HG02884 (cell line): ENCODE results near the gene LIPM.
A peak's percentile ranks its signal among the peaks of the same experiment; 100 is the strongest.
"Not testable (repeated sequence)": the region's sequence is repeated elsewhere in the genome, so short reads cannot be mapped to it uniquely, and the experiment has no call there.

Experiments used
- ATAC-seq: cut with Tn5 transposase; IDR thresholded peaks from one replicate; pipeline ENCODE4 v1.9.1; 2021; ENCODE audit warnings: mild to moderate bottlenecking, moderate library complexity; ENCODE audit not compliant: unreplicated experiment

Gene LIPM

DNA sequence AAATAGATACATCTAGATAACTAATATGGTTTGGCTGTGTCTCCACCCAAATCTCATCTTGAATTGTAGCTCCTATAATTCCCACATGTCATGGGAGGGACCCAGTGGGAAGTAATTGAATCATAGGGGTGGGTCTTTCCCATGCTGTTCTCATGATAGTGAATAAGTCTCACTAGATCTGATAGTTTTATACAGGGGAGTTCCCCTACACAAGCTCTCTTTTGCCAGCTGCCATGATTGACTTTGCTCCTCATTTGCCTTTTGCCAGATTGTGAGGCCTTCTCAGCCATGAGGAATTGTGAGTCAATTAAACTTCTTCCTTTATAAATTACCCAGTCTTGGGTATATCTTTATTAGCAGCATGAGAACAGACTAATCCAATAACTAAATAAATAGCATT is 35.1 kb downstream of the LIPM start:
- ATAC-seq, result not testable (repeated sequence)

DNA sequence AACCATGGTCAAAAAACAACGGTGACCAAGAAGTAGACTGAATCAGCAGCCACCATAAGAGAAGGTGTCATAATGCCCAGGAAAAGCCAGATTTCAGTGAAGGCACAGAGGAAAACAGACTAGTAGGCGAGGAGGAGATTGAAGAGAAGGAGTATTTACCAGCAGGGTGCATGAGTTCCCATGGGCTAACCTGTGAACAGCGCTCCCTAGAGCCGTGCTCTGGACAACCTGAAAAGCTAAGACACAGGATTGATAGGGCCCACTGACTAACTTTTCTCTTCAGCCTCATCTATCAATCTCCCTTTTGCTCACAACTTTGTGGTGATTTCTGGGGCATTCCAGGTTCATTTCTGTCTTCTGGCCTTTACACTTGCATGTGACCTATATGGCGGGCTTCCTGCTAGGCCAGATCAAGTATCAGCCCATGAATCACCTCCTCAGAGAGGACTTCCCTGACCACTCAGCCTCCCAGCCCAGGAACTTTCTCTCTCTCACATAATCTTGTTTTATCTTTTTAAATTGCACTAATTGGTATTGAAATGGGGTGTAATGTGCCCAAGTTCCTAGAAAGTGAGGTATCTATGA is 36.3 kb downstream of the LIPM start:
- ATAC-seq, result no peak

GRCh38 chr10:88840104-88840503 is 37.6 kb downstream of the LIPM start:
- no peak for ATAC-seq

DNA sequence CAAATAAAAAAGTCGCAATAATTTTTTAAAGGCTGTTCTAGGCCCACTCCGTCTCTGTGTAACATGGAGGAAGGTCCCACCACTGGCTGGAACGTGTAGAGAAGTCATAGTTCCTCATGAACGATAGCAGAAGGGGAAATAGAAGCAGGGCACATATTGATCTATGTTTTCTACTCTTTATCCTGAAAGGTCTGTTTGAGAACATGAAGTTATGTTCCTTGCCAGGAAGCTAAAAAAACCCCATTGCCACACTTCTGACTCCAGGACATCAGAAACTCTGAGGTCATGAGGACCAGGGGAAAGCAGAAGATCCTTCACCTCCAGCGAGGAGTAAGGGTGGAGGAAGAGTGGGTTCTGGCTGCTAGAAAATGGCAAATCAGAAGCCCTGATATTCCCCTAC is 38.4 kb downstream of the LIPM start:
- ATAC-seq, result no peak

- no peak for ATAC-seq
These were observed 39.0 kb downstream of the LIPM start for GRCh38 chr10:88841316-88842111.

DNA sequence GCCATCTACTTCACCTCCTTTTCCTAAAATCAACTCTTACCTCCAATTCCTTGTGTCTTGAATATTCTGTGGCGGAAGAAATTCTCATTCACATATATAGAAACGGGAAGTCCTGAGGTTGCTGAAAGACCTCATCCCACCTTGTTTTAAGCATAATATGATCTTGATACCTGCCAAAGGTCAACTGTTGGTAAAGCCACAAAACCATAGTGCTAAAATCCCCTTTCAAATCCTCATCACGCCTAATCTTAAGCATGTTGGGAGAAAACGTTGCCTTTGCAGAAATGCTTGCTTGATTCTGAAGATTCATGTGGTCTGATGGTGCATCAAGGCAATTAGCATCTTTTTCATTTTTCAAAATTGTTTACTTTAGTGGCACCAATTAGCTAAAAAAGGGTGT is 40.6 kb downstream of the LIPM start:
- no peak for ATAC-seq

DNA sequence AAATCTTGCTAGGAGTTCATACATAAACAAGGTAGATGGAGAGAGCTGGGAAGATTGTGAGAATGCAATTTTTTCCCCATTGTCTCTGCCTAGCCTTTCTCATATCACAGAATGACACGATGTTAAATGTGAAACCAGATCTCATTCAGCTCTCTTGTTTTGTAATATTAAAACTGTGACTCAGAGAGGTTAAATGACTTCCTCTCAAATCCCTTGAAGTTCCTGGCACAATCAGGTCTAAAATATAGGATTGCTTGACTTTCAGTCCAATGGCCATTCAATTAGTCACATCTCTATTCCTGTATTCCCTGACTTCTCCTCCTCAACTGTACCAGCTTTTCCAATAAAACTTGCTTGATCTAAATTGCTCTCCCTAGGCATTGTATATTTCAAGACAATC is 46.0 kb downstream of the LIPM start:
- ATAC-seq, result peak; percentile 47

- ATAC-seq, result no peak
These were observed 46.7 kb downstream of the LIPM start for GRCh38 chr10:88849234-88849633.

- ATAC-seq, result no peak
These were observed 48.2 kb downstream of the LIPM start for GRCh38 chr10:88850712-88851111.

GRCh38 chr10:88851706-88852105 is 49.2 kb downstream of the LIPM start, which contains the start of gene ANKRD22:
Gene ANKRD22 (minus strand): TSS chr10:88851844. CDS start chr10:88851607, 237 bp downstream.
- ATAC-seq, result no peak

DNA sequence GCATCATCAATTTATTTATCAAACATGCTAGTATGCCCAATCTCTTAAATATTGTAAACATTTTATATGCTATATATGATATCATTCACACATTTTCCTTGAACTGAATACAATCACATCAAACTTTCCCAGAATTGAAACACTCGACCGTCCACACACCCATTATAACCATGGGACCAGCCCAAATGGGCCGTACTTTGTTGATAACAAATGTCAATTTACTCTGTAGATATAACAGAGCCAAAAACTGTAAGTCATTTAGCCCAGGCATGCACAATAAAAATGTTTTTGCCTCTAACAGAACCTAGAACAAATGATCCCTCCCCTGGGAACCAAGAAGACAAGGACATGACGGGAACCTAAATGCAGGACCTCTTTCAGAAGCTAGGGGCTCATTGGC is 49.8 kb downstream of the LIPM start:
- no peak for ATAC-seq

- ATAC-seq, result no peak
These were observed 50.8 kb downstream of the LIPM start for GRCh38 chr10:88853155-88853881.

- no peak for ATAC-seq
These were observed 52.2 kb downstream of the LIPM start for GRCh38 chr10:88854684-88855083.

GRCh38 chr10:88857831-88858230 is 55.3 kb downstream of the LIPM start:
- ATAC-seq, result no peak

DNA sequence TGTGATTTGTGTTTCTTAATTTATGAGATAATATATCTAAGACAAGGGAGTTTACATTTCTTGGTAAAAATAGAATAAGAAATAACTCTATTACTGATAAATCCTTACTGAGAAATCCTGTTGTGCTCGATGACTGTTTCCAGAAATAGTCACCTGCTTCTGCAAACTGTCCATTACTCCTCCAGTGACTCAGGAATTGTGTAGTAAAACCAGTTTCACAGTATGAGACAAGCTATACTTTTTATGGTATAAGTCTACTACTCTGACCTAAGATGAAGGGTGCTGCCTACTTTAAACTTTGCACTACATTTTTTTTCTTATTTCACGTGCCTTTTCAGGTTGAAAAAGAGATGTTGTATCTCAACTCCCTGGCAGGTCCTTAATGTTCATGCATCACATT is 56.0 kb downstream of the LIPM start:
- no peak for ATAC-seq

GRCh38 chr10:88861036-88861435 is 58.5 kb downstream of the LIPM start:
- no peak for ATAC-seq

DNA sequence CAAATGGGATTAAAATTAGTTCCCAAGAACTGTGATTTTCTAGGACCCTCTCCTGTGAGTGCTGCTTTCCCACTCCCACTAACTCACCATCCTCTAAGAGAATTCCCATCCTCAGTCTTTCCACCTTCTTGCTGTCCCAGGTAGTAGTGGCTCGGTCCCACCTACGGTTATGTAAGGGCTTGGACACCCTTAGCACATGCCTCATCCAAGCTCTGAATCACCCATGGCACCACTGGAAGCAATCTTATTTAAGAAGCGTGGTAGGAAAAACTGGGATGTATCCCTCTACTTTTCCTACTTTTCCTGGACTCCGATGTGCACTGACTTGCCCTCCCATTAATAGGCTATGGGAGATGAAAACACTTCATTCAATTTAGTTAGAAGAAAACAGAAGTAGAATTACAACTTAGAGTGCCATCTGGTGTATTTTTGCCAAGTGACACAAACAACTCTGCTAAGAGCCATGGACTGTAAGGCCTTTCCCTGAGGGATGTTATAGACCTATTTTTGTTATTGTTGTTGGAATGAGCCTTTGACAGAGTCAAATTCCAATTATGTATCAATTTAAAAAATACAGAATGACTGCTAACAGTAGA is 62.8 kb downstream of the LIPM start:
- ATAC-seq, result no peak

DNA sequence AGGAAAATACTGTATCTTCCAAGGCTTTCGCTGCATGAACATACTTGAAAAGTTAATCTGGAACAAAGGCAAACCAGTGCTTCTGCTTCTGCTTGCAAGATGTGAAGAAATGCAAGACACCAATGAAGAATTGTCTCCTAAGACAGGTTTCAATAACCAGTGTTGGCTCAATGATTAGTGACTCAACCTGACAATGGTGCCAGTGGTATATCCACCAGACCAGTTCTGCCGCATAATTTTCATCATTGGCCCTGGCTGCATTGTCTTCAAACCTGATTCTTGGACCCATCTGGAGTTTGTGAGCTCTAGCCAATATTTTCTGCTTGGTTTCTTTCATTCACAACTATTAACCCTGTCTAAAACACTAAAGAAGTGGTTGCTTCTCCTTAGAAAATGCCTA is 63.9 kb downstream of the LIPM start:
- no peak for ATAC-seq

DNA sequence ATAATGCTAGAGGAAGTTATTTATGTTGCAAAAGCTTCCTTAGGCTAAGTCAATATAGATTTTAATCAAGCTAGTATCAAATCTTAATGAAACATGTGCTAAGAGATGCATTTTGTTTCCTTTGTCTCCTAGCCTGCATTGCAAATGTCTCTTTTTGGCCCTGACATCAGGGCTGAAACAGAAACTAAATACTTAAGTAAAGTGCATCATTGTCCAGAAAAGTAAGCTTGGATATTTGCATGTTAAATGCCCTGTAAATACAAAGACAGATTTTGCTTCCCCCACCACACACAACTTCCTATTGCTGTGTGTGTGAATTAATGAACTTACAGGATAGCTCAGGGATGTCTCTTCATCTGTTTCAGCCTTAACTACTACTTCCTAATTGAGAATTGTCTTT is 67.6 kb downstream of the LIPM start:
- no peak for ATAC-seq
